Activated CD8-positive, alpha-beta T cell treated with anti-CD3 and anti-CD28 coated beads for 36 hours (primary cell): Measurements from ENCODE around the gene SLC16A6. TPM values are rescaled to one million over a fixed set of nuclear protein-coding genes. Genes with fewer than 3 reads are reported as not detected.
"Not testable (repeated sequence)": the region's sequence is repeated elsewhere in the genome, so short reads cannot be mapped to it uniquely, and the experiment has no call there.

Experiments
- ATAC-seq: fragments of 200-7000 bp; cut with Tn5 transposase; one replicate; pipeline ENCODE4 v1.10.0; 2021; ENCODE audit warnings: mild to moderate bottlenecking, moderate library complexity
- CTCF ChIA-PET: fragments of 350-600 bp; sonication (Branson Sonifier 250); formaldehyde crosslinking; loops from one replicate; lab custom pipeline; 2021; ENCODE audit warnings: antibody characterized with exemption; lab: Charles Lee
- POLR2A ChIA-PET: fragments of 350-600 bp; sonication (Branson Sonifier 250); formaldehyde crosslinking; loops from one replicate; lab custom pipeline; 2021; ENCODE audit warnings: antibody characterized with exemption; lab: Charles Lee
- DNase-seq: peaks from one replicate; pipeline ENCODE4 v3.0.0-alpha.2; 2020
- H3K27ac Mint-ChIP-seq: one replicate; pipeline ENCODE4 v1.8.0; 2021; ENCODE audit warnings: mild to moderate bottlenecking, mixed read lengths
- H3K27me3 Mint-ChIP-seq: one replicate; pipeline ENCODE4 v1.8.0; 2021; ENCODE audit warnings: mixed read lengths
- H3K36me3 Mint-ChIP-seq: one replicate; pipeline ENCODE4 v1.8.0; 2021; ENCODE audit warnings: low read depth, mixed read lengths
- H3K4me1 Mint-ChIP-seq: one replicate; pipeline ENCODE4 v1.8.0; 2021; ENCODE audit warnings: low read depth, mixed read lengths
- H3K4me3 Mint-ChIP-seq: one replicate; pipeline ENCODE4 v1.8.0; 2021; ENCODE audit warnings: mild to moderate bottlenecking, moderate library complexity, mixed read lengths
- H3K9me3 Mint-ChIP-seq: one replicate; pipeline ENCODE4 v1.8.0; 2021; ENCODE audit warnings: mixed read lengths
- CTCF ChIP-seq: fragments of 200-600 bp; IDR thresholded peaks from one replicate; pipeline ENCODE4 v1.8.0; 2022; ENCODE audit warnings: antibody characterized with exemption, mild to moderate bottlenecking
- intact Hi-C: fragments of 100-400 bp; cut with micrococcal nuclease; formaldehyde crosslinking; loops from one replicate; pipeline ENCODE4 v1.10.0; 2022
- total RNA-seq, 2 experiments: library from RNA; stranded (reverse); gene quantifications; one replicate each; pipeline ENCODE4 v1.2.3, GENCODE V29; 2021

Gene SLC16A6
- total RNA-seq, 2 experiments from 2014 or later = 2.3 to 2.8 TPM

- no peak for ATAC-seq
- H3K4me1 Mint-ChIP-seq = peaks cover 56% of the 10 kb centered on the region
- H3K4me3 Mint-ChIP-seq = no peak overlapping the region
- ChIA-PET CTCF (interaction anchor here (1.3 kb wide), 1 partner anchor 122 kb away, joined by 4 read pairs; no protein-coding TSS in a partner anchor), POLR2A (no interaction called here)
- intact Hi-C loops = no loop called here
- H3K27me3 Mint-ChIP-seq = no peaks in the 10 kb centered on the region
- DNase-seq = no peak
- no peaks in the 10 kb centered on the region for H3K9me3 Mint-ChIP-seq
- no peak for TF ChIP-seq CTCF
- peaks cover 2% of the 10 kb centered on the region for H3K36me3 Mint-ChIP-seq
- H3K27ac Mint-ChIP-seq = no peak overlapping the region
Measured at GRCh38 chr17:68314916-68315535, 24.1 kb upstream of the SLC16A6 start.

- H3K27ac Mint-ChIP-seq = no peak overlapping the region
- POLR2A ChIA-PET = interaction anchor here (0.8 kb wide), 1 partner anchor 10 kb away, joined by 3 read pairs; no protein-coding TSS in a partner anchor
- TF ChIP-seq CTCF = no peak
- peaks cover 5% of the 10 kb centered on the region for H3K36me3 Mint-ChIP-seq
- intact Hi-C loops = no loop called here
- no peak overlapping the region for H3K4me3 Mint-ChIP-seq
- H3K9me3 Mint-ChIP-seq = no peaks in the 10 kb centered on the region
- CTCF ChIA-PET = interaction anchor here (0.7 to 1.3 kb wide), 3 partner anchors 9 to 25 kb away, joined by 3 to 4 read pairs (median 3); no protein-coding TSS in a partner anchor
- DNase-seq (peak; percentile 83), ATAC-seq (peak; percentile 96)
- no peaks in the 10 kb centered on the region for H3K27me3 Mint-ChIP-seq
- peaks cover 45% of the 10 kb centered on the region for H3K4me1 Mint-ChIP-seq
Measured at GRCh38 chr17:68310152-68310551, 19.2 kb upstream of the SLC16A6 start.

- H3K27ac Mint-ChIP-seq, H3K36me3 Mint-ChIP-seq, DNase-seq, ATAC-seq, H3K4me3 Mint-ChIP-seq, H3K27me3 Mint-ChIP-seq, intact Hi-C loops, H3K9me3 Mint-ChIP-seq: not testable (repeated sequence)
- ChIA-PET POLR2A (interaction anchor here (1.7 kb wide), 1 partner anchor 17 kb away, joined by 4 read pairs; no protein-coding TSS in a partner anchor), CTCF (interaction anchor here (1.3 kb wide), 1 partner anchor 10 kb away, joined by 3 read pairs; no protein-coding TSS in a partner anchor)
- peaks cover 39% of the 10 kb centered on the region for H3K4me1 Mint-ChIP-seq
Measured at GRCh38 chr17:68309066-68309670, 18.2 kb upstream of the SLC16A6 start.

GRCh38 chr17:68308486-68308885, 17.6 kb upstream of the SLC16A6 start:
- intact Hi-C loops = not testable (repeated sequence)
- peaks cover 35% of the 10 kb centered on the region for H3K4me1 Mint-ChIP-seq
- POLR2A ChIA-PET = interaction anchor here (1.7 kb wide), 1 partner anchor 16 kb away, joined by 4 read pairs; no protein-coding TSS in a partner anchor

GRCh38 chr17:68307443-68307842, 16.5 kb upstream of the SLC16A6 start:
- DNase-seq (no peak), ATAC-seq (no peak)
- CTCF ChIA-PET = interaction anchor here (1.2 to 2.1 kb wide), 3 partner anchors 10 to 100 kb away, joined by 3 to 5 read pairs (median 4); no protein-coding TSS in a partner anchor
- no peak for TF ChIP-seq CTCF
- intact Hi-C loops = no loop called here
- POLR2A ChIA-PET = no interaction called here
- H3K9me3 Mint-ChIP-seq = no peaks in the 10 kb centered on the region
- no peaks in the 10 kb centered on the region for H3K27me3 Mint-ChIP-seq
- peaks cover 29% of the 10 kb centered on the region for H3K4me1 Mint-ChIP-seq
- peaks cover 5% of the 10 kb centered on the region for H3K36me3 Mint-ChIP-seq
- no peak overlapping the region for H3K27ac Mint-ChIP-seq
- no peak overlapping the region for H3K4me3 Mint-ChIP-seq

More at GRCh38 chr17:68308486-68308885, 17.6 kb upstream of the SLC16A6 start:
- not testable (repeated sequence) for DNase-seq, H3K27ac Mint-ChIP-seq, ATAC-seq, H3K27me3 Mint-ChIP-seq, H3K4me3 Mint-ChIP-seq, H3K9me3 Mint-ChIP-seq, H3K36me3 Mint-ChIP-seq
- CTCF ChIA-PET = interaction anchor here (1.8 kb wide), 1 partner anchor 90 kb away, joined by 4 read pairs; no protein-coding TSS in a partner anchor
